OCI-LY3 (cell line): ENCODE results near the gene RNF220.

Experiments
- CTCF ChIP-seq: fragments of 200-600, 300-600 bp; sonication (generic); IDR thresholded peaks from 2 replicates; pipeline ENCODE4 v1.5.1; 2014; ENCODE audit warnings: antibody characterized with exemption, low read length, low read depth
- EZH2phosphoT487 ChIP-seq: fragments of 200-600 bp; shearing (Covaris generic); IDR thresholded peaks from 2 replicates; pipeline ENCODE4 v1.6.1; 2018; ENCODE audit warnings: antibody characterized with exemption, mixed run types, low read depth

DNA sequence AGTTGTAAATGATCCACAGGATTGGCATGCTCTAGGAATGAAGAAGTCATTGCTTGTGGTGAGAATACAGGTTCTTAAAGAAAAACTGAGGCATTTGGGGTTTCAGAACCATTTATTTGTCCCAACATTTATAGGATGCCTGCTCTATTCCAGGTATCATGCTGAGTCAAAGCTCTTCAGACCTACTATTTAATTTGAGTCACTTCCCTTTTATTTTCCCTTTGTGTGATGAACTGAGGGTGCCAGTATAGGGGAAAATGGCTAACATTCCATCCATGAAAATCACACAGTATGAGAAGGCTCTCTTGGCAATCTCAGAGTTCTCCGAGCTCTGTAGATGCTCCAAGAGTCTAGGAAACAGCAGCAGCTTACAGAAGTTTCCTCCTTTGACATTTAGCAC is 110.4 kb downstream of the RNF220 start:
- no peak for TF ChIP-seq CTCF
- TF ChIP-seq EZH2phosphoT487 = no peak
